Adrenal gland (tissue), 12 donors: Measurements from ENCODE around the gene GPS1. TPM values are rescaled to one million over a fixed set of nuclear protein-coding genes. Genes with fewer than 3 reads are reported as not detected.

Experiments used
- DNase-seq, 7 donors: peaks; one replicate each; pipeline ENCODE4 v3.0.0-alpha.2; 2019 to 2020
- H3K27ac ChIP-seq, 5 donors: fragments of 200-600 bp; sonication (generic) in 4 of 5; 1 replicate in 3 of 5; 2 replicates in 2 of 5; pipeline versions ENCODE4 v1.5.1 to v1.8.0; 2016 to 2020; ENCODE audit warnings: mild to moderate bottlenecking in 1 of 5
- H3K27me3 ChIP-seq: fragments of 200-600 bp; 2 replicates; pipeline ENCODE4 v1.8.0; 2021
- H3K36me3 ChIP-seq, 2 donors: fragments of 200-600 bp; replicated peaks in 1 of 2; 1 replicate in 1 of 2; 2 replicates in 1 of 2; pipeline versions ENCODE4 v1.5.1 to v1.8.0; 2018 to 2022
- H3K4me1 ChIP-seq, 2 donors: fragments of 200-600 bp; replicated peaks in 1 of 2; 1 replicate in 1 of 2; 2 replicates in 1 of 2; pipeline versions ENCODE4 v1.5.1 to v1.8.0; 2018 to 2021
- H3K4me3 ChIP-seq, 4 donors: fragments of 200-600 bp; sonication (generic) in 3 of 4; one replicate each; pipeline ENCODE4 v1.5.1; 2016 to 2018
- H3K9me3 ChIP-seq, 3 donors: fragments of 200-600 bp; sonication (generic) in 1 of 3; replicated peaks in 1 of 3; 1 replicate in 2 of 3; 2 replicates in 1 of 3; pipeline versions ENCODE4 v1.5.1 to v1.8.0; 2016 to 2021
- POLR2A ChIP-seq, 2 donors: fragments of 450-650 bp; IDR thresholded peaks; one replicate each; pipeline ENCODE4 v1.6.1; 2017; ENCODE audit warnings: antibody characterized with exemption in 2 of 2, mild to moderate bottlenecking in 2 of 2, moderate library complexity in 1 of 2
- WGBS, 4 donors: extraction: QIAGEN DNeasy Blood & Tissue Kit in 2 of 4; methylation state at CpG; one replicate each; pipeline versions ENCODE4 v1.1.5 to v1.1.7; 2013 to 2017; 5-methylcytosine and 5-hydroxymethylcytosine counted together
- intact Hi-C, 2 donors: fragments of 100-400 bp; cut with DNase I; formaldehyde crosslinking; loops; one replicate each; pipeline versions ENCODE4 v1.14.1 to v1.15.0; 2022 to 2023
- polyA plus RNA-seq, 3 donors: library from polyadenylated mRNA; stranded (reverse); fragments of 200-250 nt in 2 of 3; fragments of 350-450 nt in 1 of 3; fragmentation: Illumina TruSeq in 1 of 3; extraction: RNeasy Lipid Tissue Mini Kit (QIAGEN cat#74804) in 1 of 3; gene quantifications; one replicate each; pipeline ENCODE4 v1.2.3, GENCODE V29; 2013 to 2014
- total RNA-seq, 9 donors: library from RNA; depleted of rRNA in 4 of 9; stranded (reverse); fragments of >200 nt in 4 of 9; fragments of 120-200 nt in 1 of 9; fragmentation: NEBNext Ultra II Directional in 1 of 9; extraction: Animal tissue kit (Norgen Biotek cat#: 25700) in 1 of 9; gene quantifications; one replicate each; pipeline versions ENCODE4 v1.1.0 to v1.2.4, GENCODE V29; 2013 to 2023
- TF ChIP-seq, protein P1 (sequence below), 6 experiments: fragments of 450-650 bp in 4 of 6; fragments of 200-600 bp in 2 of 6; sonication (generic) in 1 of 6; IDR thresholded peaks; 1 replicate in 5 of 6; 2 replicates in 1 of 6; pipeline versions ENCODE4 v1.5.1 to v1.8.0; 2016 to 2021; ENCODE audit warnings: antibody characterized with exemption in 6 of 6, mild to moderate bottlenecking in 2 of 6, moderate library complexity in 1 of 6
- donor health status: healthy with polysubstance abuse.
- donor health status: Bipolar disorder and iron deficiency.
- donor health status: DM: yes; HTN: yes; CAD: no.
- donor health status: DM: no; HTN: no; CAD: no.
- donor health status: DM: no; HTN: no; CAD: no.
- donor health status: DM: yes; HTN: yes; CAD: no.

The GPS1 gene
- total and polyA plus RNA-seq, 12 donors = 37.4 to 305 (median 113) TPM

DNA sequence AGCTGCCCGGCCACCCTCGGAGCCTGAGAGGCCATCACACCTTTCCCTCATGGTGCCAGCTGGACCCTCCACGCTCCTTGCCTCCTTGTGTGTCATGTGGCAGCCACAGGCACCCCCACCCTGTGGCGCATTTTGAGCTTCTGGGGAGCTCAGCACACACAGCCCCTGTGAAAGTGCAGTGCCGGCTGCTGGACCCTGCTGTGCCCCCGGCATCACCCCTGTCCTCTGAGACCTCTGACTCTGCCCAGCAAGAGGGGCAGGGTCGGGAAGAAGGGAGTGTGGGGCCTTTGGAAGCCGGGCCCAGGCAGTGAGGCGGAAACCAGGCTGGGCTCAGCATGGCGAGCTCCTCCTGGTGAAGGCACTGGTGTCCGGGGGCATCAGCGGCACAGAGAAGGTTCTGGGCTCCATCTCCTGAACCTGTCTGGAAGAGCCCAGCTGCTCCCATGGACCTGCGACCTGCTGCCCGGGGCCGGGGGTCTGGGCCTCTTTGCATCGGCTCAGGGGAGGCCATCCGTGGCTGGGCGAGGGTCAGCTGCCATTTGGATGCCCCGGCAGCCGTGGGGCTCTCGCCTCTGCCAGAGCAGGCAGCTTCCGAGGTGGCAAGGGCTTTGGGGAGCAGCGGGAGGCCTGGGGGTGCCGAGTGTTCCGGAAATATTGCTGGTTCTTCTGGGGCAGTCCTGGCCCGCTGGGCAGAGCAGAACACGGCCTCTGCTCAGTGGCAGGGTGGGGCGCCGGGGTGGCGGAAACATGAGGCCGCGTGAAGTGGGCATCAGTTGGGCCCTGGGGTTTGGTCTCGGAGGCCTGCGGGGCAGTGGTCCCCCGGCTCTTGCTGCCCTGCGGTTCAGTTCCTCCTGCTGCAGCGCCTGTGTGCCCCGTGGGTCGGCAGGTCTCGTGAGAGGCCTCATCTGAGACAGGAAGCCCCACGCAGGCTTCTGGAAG is 46.9 kb upstream of the GPS1 start:
- peaks cover 4 to 12% of the 10 kb centered on the region in 2 donors for H3K4me1 ChIP-seq
- peak overlapping the region in 2 of 5 donors; percentile 54 to 86 for H3K27ac ChIP-seq
- H3K9me3 ChIP-seq = no peaks in the 10 kb centered on the region
- intact Hi-C loops = no loop called here
- no peak for DNase-seq
- H3K36me3 ChIP-seq = no peaks in the 10 kb centered on the region
- TF ChIP-seq POLR2A (IDR thresholded peaks at IDR 0.05) = no peak
- TF ChIP-seq, protein P1, sequence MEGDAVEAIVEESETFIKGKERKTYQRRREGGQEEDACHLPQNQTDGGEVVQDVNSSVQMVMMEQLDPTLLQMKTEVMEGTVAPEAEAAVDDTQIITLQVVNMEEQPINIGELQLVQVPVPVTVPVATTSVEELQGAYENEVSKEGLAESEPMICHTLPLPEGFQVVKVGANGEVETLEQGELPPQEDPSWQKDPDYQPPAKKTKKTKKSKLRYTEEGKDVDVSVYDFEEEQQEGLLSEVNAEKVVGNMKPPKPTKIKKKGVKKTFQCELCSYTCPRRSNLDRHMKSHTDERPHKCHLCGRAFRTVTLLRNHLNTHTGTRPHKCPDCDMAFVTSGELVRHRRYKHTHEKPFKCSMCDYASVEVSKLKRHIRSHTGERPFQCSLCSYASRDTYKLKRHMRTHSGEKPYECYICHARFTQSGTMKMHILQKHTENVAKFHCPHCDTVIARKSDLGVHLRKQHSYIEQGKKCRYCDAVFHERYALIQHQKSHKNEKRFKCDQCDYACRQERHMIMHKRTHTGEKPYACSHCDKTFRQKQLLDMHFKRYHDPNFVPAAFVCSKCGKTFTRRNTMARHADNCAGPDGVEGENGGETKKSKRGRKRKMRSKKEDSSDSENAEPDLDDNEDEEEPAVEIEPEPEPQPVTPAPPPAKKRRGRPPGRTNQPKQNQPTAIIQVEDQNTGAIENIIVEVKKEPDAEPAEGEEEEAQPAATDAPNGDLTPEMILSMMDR (IDR thresholded peaks at IDR 0.05) = no peak
- no peaks in the 10 kb centered on the region for H3K27me3 ChIP-seq
- no peak overlapping the region for H3K4me3 ChIP-seq
- 86 to 95% (median 92%) methylated on average over 18 to 41 of the region's 41 CpGs for WGBS, 4 donors

DNA sequence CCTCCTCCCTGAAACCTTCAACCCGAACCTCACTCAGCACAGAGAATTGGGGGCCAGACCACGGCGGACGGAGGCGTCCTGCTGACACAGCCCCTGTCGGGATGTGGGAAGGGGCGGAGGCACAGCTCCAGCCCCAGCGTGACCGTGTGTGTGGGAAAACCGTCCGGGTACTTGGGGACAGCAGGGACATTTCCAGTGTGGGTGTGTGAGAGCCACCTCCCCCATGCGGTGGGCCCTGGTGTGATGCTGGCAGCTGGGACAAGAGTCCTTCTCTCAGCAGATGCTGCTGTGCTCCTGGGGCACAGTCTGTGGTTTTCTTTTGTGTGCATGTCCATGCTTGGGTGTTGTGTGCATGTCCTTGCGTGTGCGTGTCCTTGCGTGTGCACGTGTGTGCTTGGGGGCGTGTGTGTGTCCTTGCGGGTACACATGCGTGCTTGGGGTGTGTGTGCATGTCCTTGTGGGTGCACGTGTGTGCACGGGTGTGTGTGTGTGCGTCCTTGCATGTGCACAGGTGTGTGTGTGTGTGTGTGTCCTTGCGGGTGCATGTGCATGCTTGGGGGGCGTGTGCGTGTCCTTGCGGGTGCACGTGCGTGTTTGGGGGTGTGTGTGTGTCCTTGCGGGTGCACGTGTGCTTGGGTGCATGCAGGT is 45.9 kb upstream of the GPS1 start:
- intact Hi-C loops = no loop called here
- Histone ChIP-seq H3K27me3 (no peaks in the 10 kb centered on the region), H3K4me1 (peaks cover 4 to 12% of the 10 kb centered on the region in 2 donors), H3K9me3 (no peaks in the 10 kb centered on the region), H3K27ac (no peak overlapping the region), H3K4me3 (no peak overlapping the region), H3K36me3 (no peaks in the 10 kb centered on the region)
- TF ChIP-seq, protein P1 (IDR thresholded peaks at IDR 0.05) = no peak
- no peak for TF ChIP-seq POLR2A (IDR thresholded peaks at IDR 0.05)
- DNase-seq = no peak
- WGBS, 4 donors = 82 to 97% (median 90%) methylated on average over 5 to 30 of the region's 30 CpGs

- TF ChIP-seq POLR2A (IDR thresholded peaks at IDR 0.05) = no peak
- TF ChIP-seq, protein P1 (IDR thresholded peaks at IDR 0.05) = no peak
- 61 to 84% (median 76%) methylated on average over 16 to 24 of the region's 24 CpGs for WGBS, 4 donors
- H3K4me1 ChIP-seq = peaks cover 4 to 12% of the 10 kb centered on the region in 2 donors
- H3K27me3 ChIP-seq = no peaks in the 10 kb centered on the region
- H3K9me3 ChIP-seq = no peaks in the 10 kb centered on the region
- peak in 4 of 7 donors; percentile 44 to 76 (median 61) for DNase-seq
- no peak overlapping the region for H3K4me3 ChIP-seq
- H3K36me3 ChIP-seq = no peaks in the 10 kb centered on the region
- no peak overlapping the region for H3K27ac ChIP-seq
- intact Hi-C loops = no loop called here
These were observed 45.0 kb upstream of the GPS1 start for GRCh38 chr17:82006468-82007227.

DNA sequence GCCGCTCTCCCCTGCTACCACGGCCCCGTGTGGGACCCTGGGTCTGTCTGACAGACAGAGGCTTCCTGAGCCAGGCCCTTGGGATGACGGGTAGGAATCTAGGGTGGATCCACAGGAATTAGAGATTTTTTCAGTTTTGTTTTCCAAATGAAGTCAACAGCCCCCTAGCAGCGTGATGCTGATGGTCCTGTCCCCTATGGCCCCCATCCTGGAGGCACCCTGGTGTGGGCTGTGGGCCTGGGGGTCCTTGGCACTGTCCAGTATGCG is 44.5 kb upstream of the GPS1 start:
- intact Hi-C loops = no loop called here
- Histone ChIP-seq H3K27ac (no peak overlapping the region), H3K36me3 (no peaks in the 10 kb centered on the region), H3K9me3 (no peaks in the 10 kb centered on the region), H3K4me1 (peaks cover 4 to 12% of the 10 kb centered on the region in 2 donors), H3K27me3 (no peaks in the 10 kb centered on the region), H3K4me3 (no peak overlapping the region)
- 89 to 96% (median 93%) methylated on average over 4 to 6 of the region's 6 CpGs for WGBS, 4 donors
- TF ChIP-seq POLR2A (IDR thresholded peaks at IDR 0.05) = no peak
- TF ChIP-seq, protein P1 (IDR thresholded peaks at IDR 0.05) = no peak
- no peak for DNase-seq
